DMS 273 (cell line): Measurements from ENCODE around the gene GSTM1.

Experiments
- DNase-seq: peaks from one replicate; lab custom pipeline; 2025; ENCODE audit not compliant: unreplicated experiment; lab: John Stamatoyannopoulos, UW

The GSTM1 gene

GRCh38 chr1:109687641-109688499 is at the start of gene GSTM1:
Gene GSTM1, plus strand, starts transcription at chr1:109687817. Its CDS starts 57 bp downstream, at chr1:109687874.
- peak; percentile 90 for DNase-seq

- DNase-seq: no peak
These were observed 48.4 kb upstream of the GSTM1 start for GRCh38 chr1:109639063-109639840.

- no peak for DNase-seq
These were observed 47.8 kb upstream of the GSTM1 start for GRCh38 chr1:109639841-109640184.

GRCh38 chr1:109640285-109640865 is 47.2 kb upstream of the GSTM1 start:
- peak; percentile 88 for DNase-seq

- DNase-seq: no peak
These were observed 46.4 kb upstream of the GSTM1 start for GRCh38 chr1:109641078-109641740.

- DNase-seq: no peak
These were observed 45.8 kb upstream of the GSTM1 start for GRCh38 chr1:109641861-109642260.

- DNase-seq: no peak
These were observed 45.0 kb upstream of the GSTM1 start for GRCh38 chr1:109642626-109643025.

- DNase-seq: peak; percentile 93
These were observed 44.0 kb upstream of the GSTM1 start for GRCh38 chr1:109643385-109644230.

GRCh38 chr1:109644670-109645069 is 42.9 kb upstream of the GSTM1 start:
- no peak for DNase-seq

GRCh38 chr1:109649491-109649914 is 38.1 kb upstream of the GSTM1 start:
- DNase-seq: peak; percentile 54

GRCh38 chr1:109650609-109651008 is 37.0 kb upstream of the GSTM1 start:
- no peak for DNase-seq

- DNase-seq: no peak
These were observed 35.2 kb upstream of the GSTM1 start for GRCh38 chr1:109652402-109652801.

- DNase-seq: no peak
These were observed 34.3 kb upstream of the GSTM1 start for GRCh38 chr1:109653306-109653705.

- no peak for DNase-seq
These were observed 33.1 kb upstream of the GSTM1 start for GRCh38 chr1:109654519-109654918.

GRCh38 chr1:109655615-109656519 is 31.8 kb upstream of the GSTM1 start, which contains the start of gene GSTM4:
Gene GSTM4, plus strand, starts transcription at chr1:109656099. Its CDS starts 291 bp downstream, at chr1:109656390.
- DNase-seq: peak; percentile 88

- DNase-seq: no peak
These were observed 30.2 kb upstream of the GSTM1 start for GRCh38 chr1:109657395-109657794.

GRCh38 chr1:109657970-109658369 is 29.6 kb upstream of the GSTM1 start:
- no peak for DNase-seq

- peak; percentile 20 for DNase-seq
These were observed 29.0 kb upstream of the GSTM1 start for GRCh38 chr1:109658533-109659042.

- no peak for DNase-seq
These were observed 28.5 kb upstream of the GSTM1 start for GRCh38 chr1:109659145-109659544.
